GM18520 (cell line): ENCODE data around the gene IMMP2L.

ENCODE experiments used
- ATAC-seq: cut with Tn5 transposase; IDR thresholded peaks from one replicate; pipeline ENCODE4 v1.9.1; 2021; ENCODE audit not compliant: unreplicated experiment

Gene IMMP2L

GRCh38 chr7:110841840-110842545 is 720.3 kb downstream of the IMMP2L start:
- ATAC-seq: no peak

- no peak for ATAC-seq
Observed at GRCh38 chr7:110839866-110840265, 722.4 kb downstream of the IMMP2L start.

- ATAC-seq: no peak
Observed at GRCh38 chr7:110835849-110836248, 726.4 kb downstream of the IMMP2L start.

- no peak for ATAC-seq
Observed at GRCh38 chr7:110835218-110835617, 727.1 kb downstream of the IMMP2L start.

GRCh38 chr7:110831419-110831818 is 730.9 kb downstream of the IMMP2L start:
- ATAC-seq: no peak

GRCh38 chr7:110830778-110831177 is 731.5 kb downstream of the IMMP2L start:
- no peak for ATAC-seq

GRCh38 chr7:110827936-110828335 is 734.4 kb downstream of the IMMP2L start:
- no peak for ATAC-seq

GRCh38 chr7:110827287-110827855 is 734.9 kb downstream of the IMMP2L start:
- no peak for ATAC-seq

- no peak for ATAC-seq
Observed at GRCh38 chr7:110813986-110814385, 748.3 kb downstream of the IMMP2L start.

GRCh38 chr7:110809832-110810231 is 752.5 kb downstream of the IMMP2L start:
- no peak for ATAC-seq

GRCh38 chr7:110808361-110808760 is 753.9 kb downstream of the IMMP2L start:
- ATAC-seq: no peak

GRCh38 chr7:110804501-110804900 is 757.8 kb downstream of the IMMP2L start:
- ATAC-seq: no peak

GRCh38 chr7:110803602-110804143 is 758.6 kb downstream of the IMMP2L start:
- no peak for ATAC-seq

GRCh38 chr7:110801502-110801901 is 760.8 kb downstream of the IMMP2L start:
- no peak for ATAC-seq

GRCh38 chr7:110800984-110801383 is 761.3 kb downstream of the IMMP2L start:
- ATAC-seq: no peak

GRCh38 chr7:110797656-110798055 is 764.6 kb downstream of the IMMP2L start:
- ATAC-seq: no peak

- no peak for ATAC-seq
Observed at GRCh38 chr7:110790992-110791391, 771.3 kb downstream of the IMMP2L start.

- no peak for ATAC-seq
Observed at GRCh38 chr7:110786328-110786965, 775.8 kb downstream of the IMMP2L start.

GRCh38 chr7:110784749-110785148 is 777.5 kb downstream of the IMMP2L start:
- ATAC-seq: no peak

- ATAC-seq: no peak
Observed at GRCh38 chr7:110780712-110781111, 781.6 kb downstream of the IMMP2L start.

- ATAC-seq: no peak
Observed at GRCh38 chr7:110779339-110779738, 783.0 kb downstream of the IMMP2L start.

- no peak for ATAC-seq
Observed at GRCh38 chr7:110775046-110775445, 787.2 kb downstream of the IMMP2L start.
